ENCODE data around the gene ZNF318.

The ZNF318 gene

GRCh38 chr6:43291708-43292107, 77.7 kb downstream of the ZNF318 start:
- in situ Hi-C loops (cut with MboI; ENCODE audit: low pct_unique_long_range_greater_than_20kb, low sequenced_read_pairs, unreplicated experiment), result no loop called here
- DNase-seq (ENCODE audit: low spot score), result no peak
- no peak for TF ChIP-seq CTCF (IDR thresholded peaks at IDR 0.05; ENCODE audit: extremely low read depth, insufficient read depth, missing control alignments)

GRCh38 chr6:43290905-43291355, 78.5 kb downstream of the ZNF318 start:
- in situ Hi-C loops (cut with MboI; ENCODE audit: low pct_unique_long_range_greater_than_20kb, low sequenced_read_pairs, unreplicated experiment), result no loop called here
- TF ChIP-seq CTCF (IDR thresholded peaks at IDR 0.05; ENCODE audit: extremely low read depth, insufficient read depth, missing control alignments), result no peak
- DNase-seq (ENCODE audit: low spot score), result no peak

- TF ChIP-seq CTCF (IDR thresholded peaks at IDR 0.05; ENCODE audit: extremely low read depth, insufficient read depth, missing control alignments), result no peak
- in situ Hi-C loops (cut with MboI; ENCODE audit: low pct_unique_long_range_greater_than_20kb, low sequenced_read_pairs, unreplicated experiment), result no loop called here
- no peak for DNase-seq (ENCODE audit: low spot score)
Measured at GRCh38 chr6:43290339-43290904, 79.0 kb downstream of the ZNF318 start.

GRCh38 chr6:43287717-43288679, 81.4 kb downstream of the ZNF318 start:
- no peak for TF ChIP-seq CTCF (IDR thresholded peaks at IDR 0.05; ENCODE audit: extremely low read depth, insufficient read depth, missing control alignments)
- no peak for DNase-seq (ENCODE audit: low spot score)
- in situ Hi-C loops (cut with MboI; ENCODE audit: low pct_unique_long_range_greater_than_20kb, low sequenced_read_pairs, unreplicated experiment), result no loop called here

GRCh38 chr6:43286980-43287716, 82.3 kb downstream of the ZNF318 start:
- TF ChIP-seq CTCF (IDR thresholded peaks at IDR 0.05; ENCODE audit: extremely low read depth, insufficient read depth, missing control alignments), result no peak

GRCh38 chr6:43286456-43286979, 82.9 kb downstream of the ZNF318 start:
- TF ChIP-seq CTCF (IDR thresholded peaks at IDR 0.05; ENCODE audit: extremely low read depth, insufficient read depth, missing control alignments), result no peak
- no peak for DNase-seq (ENCODE audit: low spot score)
- in situ Hi-C loops (cut with MboI; ENCODE audit: low pct_unique_long_range_greater_than_20kb, low sequenced_read_pairs, unreplicated experiment), result no loop called here

More at GRCh38 chr6:43286980-43287716, 82.3 kb downstream of the ZNF318 start:
- no peak for DNase-seq (ENCODE audit: low spot score)
- in situ Hi-C loops (cut with MboI; ENCODE audit: low pct_unique_long_range_greater_than_20kb, low sequenced_read_pairs, unreplicated experiment), result no loop called here
